ENCODE data around the gene GSTA3.
"Not testable (repeated sequence)": the region's sequence is repeated elsewhere in the genome, so short reads cannot be mapped to it uniquely, and the experiment has no call there.

Gene GSTA3

GRCh38 chr6:52909531-52909930 is at the start of gene GSTA3:
GSTA3 (minus strand) TSS chr6:52909698; CDS start chr6:52905834, 3,864 bp downstream.
- DNase-seq: no peak

GRCh38 chr6:52958546-52959255 is 49.2 kb upstream of the GSTA3 start:
- no peak for DNase-seq

- DNase-seq: no peak
These were observed 46.4 kb upstream of the GSTA3 start for GRCh38 chr6:52955871-52956270.

- DNase-seq: no peak
These were observed 44.7 kb upstream of the GSTA3 start for GRCh38 chr6:52953911-52954839.

- DNase-seq: no peak
These were observed 36.8 kb upstream of the GSTA3 start for GRCh38 chr6:52946306-52946705.

GRCh38 chr6:52942821-52943220 is 33.3 kb upstream of the GSTA3 start:
- DNase-seq: not testable (repeated sequence)

- DNase-seq: no peak
These were observed 32.7 kb upstream of the GSTA3 start for GRCh38 chr6:52942221-52942620.

GRCh38 chr6:52937908-52938307 is 28.4 kb upstream of the GSTA3 start:
- DNase-seq: no peak

GRCh38 chr6:52933778-52934177 is 24.3 kb upstream of the GSTA3 start:
- no peak for DNase-seq

GRCh38 chr6:52931351-52931750 is 21.9 kb upstream of the GSTA3 start:
- DNase-seq: no peak

GRCh38 chr6:52929321-52930164 is 20.0 kb upstream of the GSTA3 start:
- no peak for DNase-seq

GRCh38 chr6:52927451-52927850 is 18.0 kb upstream of the GSTA3 start:
- DNase-seq: no peak

- DNase-seq: no peak
These were observed 16.7 kb upstream of the GSTA3 start for GRCh38 chr6:52925919-52926792.

GRCh38 chr6:52925042-52925441 is 15.5 kb upstream of the GSTA3 start:
- no peak for DNase-seq

- DNase-seq: not testable (repeated sequence)
These were observed 14.2 kb upstream of the GSTA3 start for GRCh38 chr6:52923689-52924088.

GRCh38 chr6:52922161-52922560 is 12.7 kb upstream of the GSTA3 start:
- no peak for DNase-seq

- DNase-seq: no peak
These were observed 12.2 kb upstream of the GSTA3 start for GRCh38 chr6:52921743-52922142.

- not testable (repeated sequence) for DNase-seq
These were observed 10.0 kb upstream of the GSTA3 start for GRCh38 chr6:52919511-52919910.

GRCh38 chr6:52918771-52919170 is 9.3 kb upstream of the GSTA3 start:
- not testable (repeated sequence) for DNase-seq

- DNase-seq: not testable (repeated sequence)
These were observed 8.7 kb upstream of the GSTA3 start for GRCh38 chr6:52918027-52918686.

GRCh38 chr6:52914516-52914915 is 5.0 kb upstream of the GSTA3 start:
- no peak for DNase-seq

All from CD4-positive, alpha-beta T cell treated with Interleukin-4 for 1 hour (primary cell).